ENCODE results near the gene TSPAN10. TPM values are rescaled to one million over a fixed set of nuclear protein-coding genes. Genes with fewer than 3 reads are reported as not detected.

Gene TSPAN10
- total and polyA plus RNA-seq, 2 of the 4 experiments (the other 2 are of a cell fraction): 1.4 to 4.5 TPM

DNA sequence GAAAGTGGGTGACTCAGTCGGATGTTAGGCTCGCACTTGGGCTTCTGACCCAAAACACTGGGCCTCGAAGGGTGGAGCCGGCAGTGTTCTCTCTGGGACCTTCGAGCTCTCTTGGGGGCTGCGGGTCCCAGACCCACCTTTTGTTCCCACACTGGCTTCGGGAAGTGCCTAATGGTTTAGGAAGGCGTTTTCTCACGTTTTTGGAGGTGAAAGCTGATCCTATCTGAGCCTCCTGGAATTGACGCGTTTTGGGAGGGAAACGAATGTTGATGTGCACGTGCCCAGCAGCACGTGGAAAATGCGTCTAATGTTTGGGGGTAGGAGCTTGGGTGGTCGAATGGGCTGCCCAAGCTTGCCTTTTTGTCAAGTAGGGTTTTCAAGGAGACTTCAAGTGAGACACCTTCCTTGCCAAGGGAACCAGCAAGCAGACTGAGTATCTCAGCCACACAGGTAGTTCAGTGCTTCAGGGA lies 47.5 kb downstream of the TSPAN10 start:
- TF ChIP-seq BHLHE40 (IDR thresholded peaks at IDR 0.05; ENCODE audit: low read depth, low read length) (peak; percentile 71), FOS (IDR thresholded peaks at IDR 0.05; ENCODE audit: low read depth, low read length) (peak; percentile 73), RAD21 (IDR thresholded peaks at IDR 0.05; ENCODE audit: low read length) (no peak), ELK1 (IDR thresholded peaks at IDR 0.05; ENCODE audit: borderline replicate concordance, low read depth, low read length) (no peak), SMC3 (IDR thresholded peaks at IDR 0.05; ENCODE audit: low read depth, low read length) (no peak), RCOR1 (IDR thresholded peaks at IDR 0.05; ENCODE audit: insufficient replicate concordance, low read length) (no peak), NFE2L2 (IDR thresholded peaks at IDR 0.05; ENCODE audit: low read depth, low read length) (no peak; the same call in 1 of the 2 replicates), MAFK (IDR thresholded peaks at IDR 0.05; ENCODE audit: low read depth, low read length) (no peak), RFX5 (IDR thresholded peaks at IDR 0.05; ENCODE audit: low read depth, low read length) (no peak), MXI1 (IDR thresholded peaks at IDR 0.05; ENCODE audit: borderline replicate concordance, low read depth, low read length) (peak; percentile 83; the same call in 1 of the 2 replicates), CTCF (conservative IDR thresholded peaks at IDR 0.05; ENCODE audit: low read depth, low read length) (no peak)
- TF ChIP-seq, protein P1, sequence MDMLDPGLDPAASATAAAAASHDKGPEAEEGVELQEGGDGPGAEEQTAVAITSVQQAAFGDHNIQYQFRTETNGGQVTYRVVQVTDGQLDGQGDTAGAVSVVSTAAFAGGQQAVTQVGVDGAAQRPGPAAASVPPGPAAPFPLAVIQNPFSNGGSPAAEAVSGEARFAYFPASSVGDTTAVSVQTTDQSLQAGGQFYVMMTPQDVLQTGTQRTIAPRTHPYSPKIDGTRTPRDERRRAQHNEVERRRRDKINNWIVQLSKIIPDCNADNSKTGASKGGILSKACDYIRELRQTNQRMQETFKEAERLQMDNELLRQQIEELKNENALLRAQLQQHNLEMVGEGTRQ (IDR thresholded peaks at IDR 0.05; ENCODE audit: low read depth, low read length): peak; percentile 66
- Histone ChIP-seq H3K9me1 (ENCODE audit: insufficient read depth, low read length) (peaks cover 6% of the 10 kb centered on the region; the same call in 1 of the 2 replicates), H2BK120ac (ENCODE audit: low read depth, low read length) (peak overlapping the region; percentile 21; the same call in 1 of the 2 replicates), H3K56ac (ENCODE audit: extremely low read depth, insufficient read depth, low read length) (peak overlapping the region; percentile 64; the same call in 1 of the 2 replicates), H3K9me3 (ENCODE audit: control insufficient read depth, insufficient read depth, low read length) (no peaks in the 10 kb centered on the region), H2BK20ac (ENCODE audit: low read depth, low read length) (no peak overlapping the region), H2BK15ac (ENCODE audit: low read depth, low read length) (no peak overlapping the region; the same call in 2 of the 3 replicates), H2AK9ac (replicated peaks; ENCODE audit: low read depth, low read length, poor library complexity) (peak overlapping the region; percentile 97), H3K4ac (ENCODE audit: low read depth, low read length) (peak overlapping the region; percentile 82), H3K23ac (ENCODE audit: low read depth, low read length) (peak overlapping the region; percentile 98), H3K27me3 (ENCODE audit: control insufficient read depth, insufficient read depth, low read length) (no peaks in the 10 kb centered on the region), H2AK5ac (ENCODE audit: low read depth, low read length) (peak overlapping the region; percentile 99), H3K79me1 (ENCODE audit: low read depth in 1 of 2, low read length in 2 of 2) (peaks cover 15 to 76% of the 10 kb centered on the region in 2 experiments; a peak in 3 of 4 replicates), H3K4me3 (ENCODE audit: insufficient read depth, low read depth, low read length) (peak overlapping the region; percentile 59), H3K9ac (ENCODE audit: low read depth, low read length) (peak overlapping the region; percentile 90), H3K4me1 (ENCODE audit: control insufficient read depth, insufficient read depth, low read length) (peaks cover 10% of the 10 kb centered on the region), H2BK5ac (ENCODE audit: low read depth, low read length, poor library complexity, severe bottlenecking) (peak overlapping the region; percentile 75), H4K20me1 (ENCODE audit: insufficient read depth, low read length) (peaks cover 56% of the 10 kb centered on the region), H3K18ac (ENCODE audit: low read depth, low read length) (peak overlapping the region; percentile 56; the same call in 1 of the 2 replicates), H3K27ac (ENCODE audit: insufficient read depth, low read length) (peak overlapping the region; percentile 81), H4K8ac (ENCODE audit: low read depth in 2 of 2, low read length in 2 of 2) (peak overlapping the region; percentile 65 to 95), H2AFZ (replicated peaks; ENCODE audit: low read length, poor library complexity) (peak overlapping the region; percentile 87), H3K4me2 (ENCODE audit: low read depth, low read length) (peak overlapping the region; percentile 99), H4K91ac (ENCODE audit: insufficient read depth, low read depth, low read length) (peak overlapping the region; percentile 75), H3K36me3 (ENCODE audit: control insufficient read depth, insufficient read depth, low read length) (peaks cover 42% of the 10 kb centered on the region), H4K5ac (ENCODE audit: low read depth, low read length) (peak overlapping the region; percentile 72), H3K14ac (replicated peaks; ENCODE audit: low read depth, low read length) (peak overlapping the region; percentile 79)
- dilution Hi-C loops (cut with HindIII; ENCODE audit: low sequenced_read_pairs, unreplicated experiment) (no loop called here), in situ Hi-C loops (cut with MboI; ENCODE audit: low sequenced_read_pairs) (no loop called here), intact Hi-C loops (cut with micrococcal nuclease) (no loop called here)
- CTCF ChIA-PET: no interaction called here
- POLR2A ChIA-PET (ENCODE audit: unreplicated experiment): interaction anchor here (0.6 kb wide), 1 partner anchor 50 kb away, joined by 10 read pairs; no protein-coding TSS in a partner anchor
- DNase-seq (peak; percentile 88), ATAC-seq (ENCODE audit: low read depth) (no peak; the same call in 1 of the 2 replicates)
- BruUV-seq (replicated peaks): TSS peak; percentile 72
- WGBS, 2 experiments (ENCODE audit: extremely low coverage in 2 of 2, insufficient read length in 1 of 2): 10% methylated on average over 4 of the region's 16 CpGs; no CpG with 5 or more reads in 1 of the 2 experiments
